Liver (tissue), 9 donors: ENCODE data around the gene KCNS1. TPM values are rescaled to one million over a fixed set of nuclear protein-coding genes. Genes with fewer than 3 reads are reported as not detected.

Experiments used
- DNase-seq: peaks from one replicate; pipeline ENCODE4 v3.0.0-alpha.2; 2017; ENCODE audit warnings: low spot score
- H3K27ac ChIP-seq, 2 donors: one replicate each; pipeline ENCODE4 v1.7.0; 2013; ENCODE audit warnings: inconsistent platforms in 2 of 2, low read length in 2 of 2, control low read depth in 1 of 2, low read depth in 1 of 2, mild to moderate bottlenecking in 1 of 2
- H3K27me3 ChIP-seq, 4 donors: one replicate each; pipeline versions ENCODE4 v1.6.1 to v1.7.0; 2013; ENCODE audit warnings: low read length in 3 of 4, inconsistent platforms in 1 of 4, mild to moderate bottlenecking in 1 of 4, moderate library complexity in 1 of 4; ENCODE audit not compliant: control insufficient read depth in 4 of 4, insufficient read depth in 4 of 4
- H3K36me3 ChIP-seq, 4 donors: one replicate each; pipeline versions ENCODE4 v1.6.1 to v1.7.0; 2013; ENCODE audit warnings: low read length in 3 of 4, mild to moderate bottlenecking in 3 of 4, low read depth in 1 of 4, moderate library complexity in 1 of 4; ENCODE audit not compliant: control insufficient read depth in 4 of 4, insufficient read depth in 3 of 4
- H3K4me1 ChIP-seq, 4 donors: one replicate each; pipeline versions ENCODE4 v1.6.1 to v1.7.0; 2013; ENCODE audit warnings: low read length in 3 of 4, mild to moderate bottlenecking in 3 of 4, moderate library complexity in 1 of 4; ENCODE audit not compliant: control insufficient read depth in 4 of 4, insufficient read depth in 4 of 4
- H3K4me3 ChIP-seq, 3 donors: one replicate each; pipeline versions ENCODE4 v1.6.1 to v1.7.0; 2013; ENCODE audit warnings: low read length in 3 of 3, control low read depth in 1 of 3, low read depth in 1 of 3, mild to moderate bottlenecking in 1 of 3
- H3K9ac ChIP-seq, 2 donors: one replicate each; pipeline ENCODE4 v1.7.0; 2013; ENCODE audit warnings: low read length in 2 of 2, mild to moderate bottlenecking in 2 of 2, moderate library complexity in 2 of 2, control low read depth in 1 of 2, low read depth in 1 of 2
- H3K9me3 ChIP-seq, 4 donors: one replicate each; pipeline versions ENCODE4 v1.6.1 to v1.7.0; 2013; ENCODE audit warnings: low read length in 3 of 4; ENCODE audit not compliant: control insufficient read depth in 4 of 4
- CTCF ChIP-seq: fragments of 150-350 bp; IDR thresholded peaks from 2 replicates; pipeline ENCODE4 v1.5.1; 2017; ENCODE audit warnings: improper control_type of control experiment, low read depth, low read length; ENCODE audit not compliant: missing input control
- EGR1 ChIP-seq, 2 donors: IDR thresholded peaks; 2 replicates each; pipeline ENCODE4 v1.6.1; 2016 to 2018; ENCODE audit warnings: antibody characterized with exemption in 2 of 2, low read depth in 2 of 2
- FOXA1 ChIP-seq: IDR thresholded peaks from 2 replicates; pipeline ENCODE4 v1.6.1; 2016; ENCODE audit warnings: antibody characterized with exemption
- FOXA2 ChIP-seq: IDR thresholded peaks from 2 replicates; pipeline ENCODE4 v1.6.1; 2016; ENCODE audit warnings: antibody characterized with exemption
- GABPA ChIP-seq, 2 donors: IDR thresholded peaks in 1 of 2; conservative IDR thresholded peaks in 1 of 2; 2 replicates each; pipeline ENCODE4 v1.6.1; 2016; ENCODE audit warnings: antibody characterized with exemption in 2 of 2, mild to moderate bottlenecking in 1 of 2, moderate library complexity in 1 of 2
- HNF4A ChIP-seq, 2 donors: conservative IDR thresholded peaks; 2 replicates each; pipeline ENCODE4 v1.6.1; 2016; ENCODE audit warnings: antibody characterized with exemption in 2 of 2, mild to moderate bottlenecking in 2 of 2
- JUND ChIP-seq, 2 donors: IDR thresholded peaks; 2 replicates each; pipeline ENCODE4 v1.6.1; 2016; ENCODE audit warnings: antibody characterized with exemption in 2 of 2
- RAD21 ChIP-seq, 2 donors: IDR thresholded peaks; 2 replicates each; pipeline ENCODE4 v1.6.1; 2016; ENCODE audit warnings: antibody characterized with exemption in 2 of 2, mild to moderate bottlenecking in 2 of 2
- RXRA ChIP-seq, 2 donors: IDR thresholded peaks; 2 replicates each; pipeline ENCODE4 v1.6.1; 2017 to 2018; ENCODE audit warnings: antibody characterized with exemption in 2 of 2, mild to moderate bottlenecking in 1 of 2
- SP1 ChIP-seq: IDR thresholded peaks from 2 replicates; pipeline ENCODE4 v1.6.1; 2018; ENCODE audit warnings: antibody characterized with exemption, mild to moderate bottlenecking
- TAF1 ChIP-seq: conservative IDR thresholded peaks from 2 replicates; pipeline ENCODE4 v1.6.1; 2016; ENCODE audit warnings: antibody characterized with exemption, mild to moderate bottlenecking
- YY1 ChIP-seq: IDR thresholded peaks from 2 replicates; pipeline ENCODE4 v1.6.1; 2016; ENCODE audit warnings: antibody characterized with exemption, mild to moderate bottlenecking
- ZBTB33 ChIP-seq: IDR thresholded peaks from 2 replicates; pipeline ENCODE4 v1.6.1; 2016; ENCODE audit warnings: antibody characterized with exemption
- WGBS: extraction: QIAGEN DNeasy Blood & Tissue Kit; methylation state at CpG from one replicate; pipeline ENCODE4 v1.1.7; 2013; 5-methylcytosine and 5-hydroxymethylcytosine counted together
- polyA plus RNA-seq, 2 donors: library from polyadenylated mRNA; stranded (reverse) in 1 of 2; unstranded in 1 of 2; fragments of 200-250 nt in 1 of 2; fragments of >200 nt in 1 of 2; fragmentation: Nextera tagmentation in 1 of 2; extraction: Ambion mirVana in 1 of 2; gene quantifications; one replicate each; pipeline versions ENCODE4 v1.2.1 to v1.2.3, GENCODE V29; 2013 to 2015
- total RNA-seq, 2 donors: library from RNA; depleted of rRNA; stranded (reverse); fragments of >200 nt; gene quantifications; one replicate each; pipeline ENCODE4 v1.2.3, GENCODE V29; 2014
- TF ChIP-seq, protein P1 (sequence below): IDR thresholded peaks from 2 replicates; pipeline ENCODE4 v1.6.1; 2016; ENCODE audit warnings: antibody characterized with exemption, mild to moderate bottlenecking
- donor health status: healthy.
- donor health status: healthy.
- donor health status: healthy.
- donor health status: healthy.
- donor health status: healthy.

KCNS1 gene
- total and polyA plus RNA-seq, 4 donors: 0.02 to 0.09 TPM; not detected in 2

- 100% methylated on average over 1 of the region's 1 CpG for WGBS
- TF ChIP-seq FOXA2: no peak
- TF ChIP-seq, protein P1, sequence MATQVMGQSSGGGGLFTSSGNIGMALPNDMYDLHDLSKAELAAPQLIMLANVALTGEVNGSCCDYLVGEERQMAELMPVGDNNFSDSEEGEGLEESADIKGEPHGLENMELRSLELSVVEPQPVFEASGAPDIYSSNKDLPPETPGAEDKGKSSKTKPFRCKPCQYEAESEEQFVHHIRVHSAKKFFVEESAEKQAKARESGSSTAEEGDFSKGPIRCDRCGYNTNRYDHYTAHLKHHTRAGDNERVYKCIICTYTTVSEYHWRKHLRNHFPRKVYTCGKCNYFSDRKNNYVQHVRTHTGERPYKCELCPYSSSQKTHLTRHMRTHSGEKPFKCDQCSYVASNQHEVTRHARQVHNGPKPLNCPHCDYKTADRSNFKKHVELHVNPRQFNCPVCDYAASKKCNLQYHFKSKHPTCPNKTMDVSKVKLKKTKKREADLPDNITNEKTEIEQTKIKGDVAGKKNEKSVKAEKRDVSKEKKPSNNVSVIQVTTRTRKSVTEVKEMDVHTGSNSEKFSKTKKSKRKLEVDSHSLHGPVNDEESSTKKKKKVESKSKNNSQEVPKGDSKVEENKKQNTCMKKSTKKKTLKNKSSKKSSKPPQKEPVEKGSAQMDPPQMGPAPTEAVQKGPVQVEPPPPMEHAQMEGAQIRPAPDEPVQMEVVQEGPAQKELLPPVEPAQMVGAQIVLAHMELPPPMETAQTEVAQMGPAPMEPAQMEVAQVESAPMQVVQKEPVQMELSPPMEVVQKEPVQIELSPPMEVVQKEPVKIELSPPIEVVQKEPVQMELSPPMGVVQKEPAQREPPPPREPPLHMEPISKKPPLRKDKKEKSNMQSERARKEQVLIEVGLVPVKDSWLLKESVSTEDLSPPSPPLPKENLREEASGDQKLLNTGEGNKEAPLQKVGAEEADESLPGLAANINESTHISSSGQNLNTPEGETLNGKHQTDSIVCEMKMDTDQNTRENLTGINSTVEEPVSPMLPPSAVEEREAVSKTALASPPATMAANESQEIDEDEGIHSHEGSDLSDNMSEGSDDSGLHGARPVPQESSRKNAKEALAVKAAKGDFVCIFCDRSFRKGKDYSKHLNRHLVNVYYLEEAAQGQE: no peak
- TF ChIP-seq FOXA1: no peak
- TF ChIP-seq TAF1: no peak
- no peak for TF ChIP-seq GABPA (IDR thresholded peaks at IDR 0.05 in 1 of 2, conservative IDR thresholded peaks at IDR 0.05 in 1 of 2)
- no peak for TF ChIP-seq YY1
- TF ChIP-seq RXRA (IDR thresholded peaks at IDR 0.05): no peak
- no peak for TF ChIP-seq SP1
- TF ChIP-seq EGR1 (IDR thresholded peaks at IDR 0.05; ENCODE audit: low read depth in 2 of 2): no peak
- no peak for TF ChIP-seq ZBTB33
- TF ChIP-seq RAD21 (IDR thresholded peaks at IDR 0.05): no peak
- no peak for TF ChIP-seq CTCF
- TF ChIP-seq JUND (IDR thresholded peaks at IDR 0.05): no peak
- TF ChIP-seq HNF4A (conservative IDR thresholded peaks at IDR 0.05): no peak
Observed at GRCh38 chr20:45042978-45043377, 57.9 kb downstream of the KCNS1 start.

More at GRCh38 chr20:45042978-45043377, 57.9 kb downstream of the KCNS1 start:
- Histone ChIP-seq H3K9ac (no peak overlapping the region), H3K9me3 (no peaks in the 10 kb centered on the region), H3K36me3 (no peaks in the 10 kb centered on the region), H3K4me1 (peaks cover 0 to 6% (median under 1%) of the 10 kb centered on the region in 4 donors), H3K4me3 (no peak overlapping the region), H3K27me3 (no peaks in the 10 kb centered on the region), H3K27ac (no peak overlapping the region)
- no peak for DNase-seq

Other genes starting within 250 kb of the KCNS1 start
- gene YWHAB, start 215.4 kb downstream of the KCNS1 start, total RNA-seq: 10 to 100 TPM; 42.4 to 44.3 TPM
- 10 to 100 TPM; 41.6 to 86.5 TPM for gene YWHAB, start 215.4 kb downstream of the KCNS1 start, polyA plus RNA-seq
- gene PABPC1L, start 191.1 kb downstream of the KCNS1 start, total RNA-seq: 10 to 100 TPM in 1 of 2 donors, 1 to 10 TPM in 1; 4.7 to 21.0 TPM
- gene PABPC1L, start 191.1 kb downstream of the KCNS1 start, polyA plus RNA-seq: 10 to 100 TPM; 10.6 to 11.3 TPM
- gene TOMM34, start 140.7 kb downstream of the KCNS1 start, total RNA-seq: 1 to 10 TPM; 4.4 to 5.6 TPM
- gene TOMM34, start 140.7 kb downstream of the KCNS1 start, polyA plus RNA-seq: 10 to 100 TPM in 1 of 2 donors, 1 to 10 TPM in 1; 10.0 to 12.1 TPM
- gene STK4, start 134.6 kb downstream of the KCNS1 start, total RNA-seq: 10 to 100 TPM; 16.7 to 20.8 TPM
- 10 to 100 TPM in 1 of 2 donors, 1 to 10 TPM in 1; 3.7 to 11.1 TPM for gene STK4, start 134.6 kb downstream of the KCNS1 start, polyA plus RNA-seq
- not detected for gene WFDC5, start 14.0 kb upstream of the KCNS1 start, total RNA-seq
- gene WFDC5, start 14.0 kb upstream of the KCNS1 start, polyA plus RNA-seq: not detected
- not detected for gene WFDC12, start 23.3 kb upstream of the KCNS1 start, total RNA-seq
- gene WFDC12, start 23.3 kb upstream of the KCNS1 start, polyA plus RNA-seq: not detected
- not detected for gene PI3, start 73.8 kb upstream of the KCNS1 start, total RNA-seq
- gene PI3, start 73.8 kb upstream of the KCNS1 start, polyA plus RNA-seq: not detected
- not detected for gene SEMG1, start 105.9 kb upstream of the KCNS1 start, total RNA-seq
- gene SEMG1, start 105.9 kb upstream of the KCNS1 start, polyA plus RNA-seq: not detected
- gene SEMG2, start 120.2 kb upstream of the KCNS1 start, total RNA-seq: not detected
- gene SEMG2, start 120.2 kb upstream of the KCNS1 start, polyA plus RNA-seq: not detected
- gene SLPI, start 153.4 kb upstream of the KCNS1 start, total RNA-seq: 10 to 100 TPM in 1 of 2 donors, 1 to 10 TPM in 1; 1.9 to 60.1 TPM
- 100 to 1,000 TPM; 128 to 308 TPM for gene SLPI, start 153.4 kb upstream of the KCNS1 start, polyA plus RNA-seq
- not detected for gene RBPJL, start 205.7 kb upstream of the KCNS1 start, total RNA-seq
- gene RBPJL, start 205.7 kb upstream of the KCNS1 start, polyA plus RNA-seq: not detected
- gene MATN4, start 207.2 kb upstream of the KCNS1 start, total RNA-seq: not detected
- under 1 TPM in 1 of 2 donors, not detected in 1; 0.05 TPM for gene MATN4, start 207.2 kb upstream of the KCNS1 start, polyA plus RNA-seq
- gene SDC4, start 247.3 kb upstream of the KCNS1 start, total RNA-seq: 100 to 1,000 TPM in 1 of 2 donors, 10 to 100 TPM in 1; 54.4 to 147 TPM
- gene SDC4, start 247.3 kb upstream of the KCNS1 start, polyA plus RNA-seq: 10 to 100 TPM; 80.6 to 86.5 TPM